ENCODE results near the gene RAG2.
"Not testable (repeated sequence)": the region's sequence is repeated elsewhere in the genome, so short reads cannot be mapped to it uniquely, and the experiment has no call there.

RAG2 gene

GRCh38 chr11:36557390-36557789 lies 40.6 kb downstream of the RAG2 start:
- not testable (repeated sequence) for DNase-seq (ENCODE audit: low read depth in 1 of 2, low spot score in 1 of 2)

DNA sequence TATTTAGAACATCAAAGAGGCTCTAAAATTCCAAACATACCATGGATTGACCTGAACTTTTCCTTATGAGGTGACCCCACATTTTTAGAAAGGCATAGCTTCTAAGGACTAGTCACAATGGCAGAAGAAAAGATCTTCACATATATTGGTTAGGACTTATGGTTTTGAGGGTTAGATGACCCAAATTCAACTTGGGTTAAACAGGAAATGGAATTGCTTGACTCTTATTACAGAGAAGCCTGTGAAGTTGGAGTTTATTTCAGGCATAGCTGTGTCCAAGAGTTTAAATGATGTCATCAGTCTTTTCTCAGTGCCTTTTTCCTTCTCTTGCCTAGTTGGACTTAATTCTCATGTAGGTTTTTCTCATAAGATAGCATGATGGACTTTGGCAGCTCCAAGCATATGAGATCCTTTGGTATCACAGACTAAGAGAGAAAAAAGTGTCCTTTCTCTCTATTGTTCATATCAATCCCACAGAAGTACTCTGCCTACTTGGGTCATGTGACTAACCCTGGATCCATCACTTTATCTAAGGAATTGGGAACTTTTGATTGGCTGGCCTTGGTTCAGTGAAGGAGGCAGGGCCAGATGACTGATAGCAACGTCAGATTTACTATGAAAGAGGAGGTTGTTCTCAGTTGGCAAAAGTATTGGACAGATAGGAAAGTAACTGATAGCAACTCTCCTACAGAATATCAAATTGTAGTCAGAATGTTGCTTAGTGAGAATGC lies 47.5 kb downstream of the RAG2 start:
- no peak for DNase-seq (ENCODE audit: low read depth in 1 of 2, low spot score in 1 of 2)

Data from stimulated activated CD4-positive, alpha-beta T cell treated with anti-CD3 and anti-CD28 coated beads, Interleukin-15, amount 100 ng/mL, for 1 hour (primary cell).